OCI-LY7 (cell line): ENCODE results near the gene NRXN2.

ENCODE experiments used
- CTCF ChIP-seq: fragments of 200-600 bp; sonication (generic); conservative IDR thresholded peaks from 2 replicates; pipeline ENCODE4 v1.5.1; 2014; ENCODE audit warnings: mild to moderate bottlenecking, antibody characterized with exemption, low read length, moderate library complexity, mixed read lengths
- EZH2phosphoT487 ChIP-seq: fragments of 200-600 bp; sonication (generic); IDR thresholded peaks from 2 replicates; pipeline ENCODE4 v1.6.1; 2018; ENCODE audit warnings: low read depth, borderline replicate concordance, mild to moderate bottlenecking, mixed run types, antibody characterized with exemption, low read length, moderate library complexity, mixed read lengths

GRCh38 chr11:64764753-64765152 lies 41.8 kb upstream of the NRXN2 start:
- TF ChIP-seq CTCF (no peak), EZH2phosphoT487 (no peak)
